ENCODE results near the gene MBD3L2B.

GRCh38 chr19:6995054-6995453 lies 26.2 kb downstream of the MBD3L2B start:
- no peak for TF ChIP-seq POLR2A (IDR thresholded peaks at IDR 0.05; ENCODE audit: low read depth, low read length)
- no peak for TF ChIP-seq CTCF (IDR thresholded peaks at IDR 0.05; ENCODE audit: extremely low read depth in 1 of 2, insufficient read depth in 1 of 2, low read depth in 1 of 2, low read length in 2 of 2)
- TF ChIP-seq POLR2AphosphoS5 (IDR thresholded peaks at IDR 0.05; ENCODE audit: insufficient read depth, low read depth, low read length): no peak
- TF ChIP-seq JUN (IDR thresholded peaks at IDR 0.05; ENCODE audit: borderline replicate concordance, insufficient read depth, insufficient read length, low read depth): no peak
